Measurements from ENCODE around the gene C2CD2.

DNA sequence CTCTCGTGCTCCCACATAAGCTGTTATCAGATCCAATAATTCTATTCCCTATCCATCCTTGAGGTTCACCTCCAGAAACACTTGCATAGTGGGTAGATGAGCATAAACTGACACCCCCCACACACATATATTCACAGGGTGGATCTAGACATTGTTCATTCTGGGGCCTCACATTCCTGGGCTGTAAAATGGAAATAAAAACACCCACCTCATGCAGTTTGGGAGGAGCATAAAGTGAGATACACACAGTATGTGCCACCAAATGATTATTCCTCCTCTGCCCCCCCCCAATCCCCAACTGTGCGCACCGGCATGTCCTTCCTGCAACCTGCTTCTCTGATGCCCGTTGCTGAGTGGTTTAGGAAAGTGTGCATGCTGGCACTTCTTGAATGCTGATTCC is 92.6 kb downstream of the C2CD2 start:
- no peak for TF ChIP-seq GATA3 (IDR thresholded peaks at IDR 0.05; ENCODE audit: low read depth, low read length)
- no peak for TF ChIP-seq GATA2 (IDR thresholded peaks at IDR 0.05; ENCODE audit: low read depth, low read length)

All from SH-SY5Y (cell line).